HuH-7 (cell line): ENCODE measurements around the gene DMXL1.

ENCODE experiments used
- DNase-seq: peaks from one replicate; pipeline ENCODE4 v3.0.0; 2011; ENCODE audit warnings: low spot score

DMXL1 gene

DNA sequence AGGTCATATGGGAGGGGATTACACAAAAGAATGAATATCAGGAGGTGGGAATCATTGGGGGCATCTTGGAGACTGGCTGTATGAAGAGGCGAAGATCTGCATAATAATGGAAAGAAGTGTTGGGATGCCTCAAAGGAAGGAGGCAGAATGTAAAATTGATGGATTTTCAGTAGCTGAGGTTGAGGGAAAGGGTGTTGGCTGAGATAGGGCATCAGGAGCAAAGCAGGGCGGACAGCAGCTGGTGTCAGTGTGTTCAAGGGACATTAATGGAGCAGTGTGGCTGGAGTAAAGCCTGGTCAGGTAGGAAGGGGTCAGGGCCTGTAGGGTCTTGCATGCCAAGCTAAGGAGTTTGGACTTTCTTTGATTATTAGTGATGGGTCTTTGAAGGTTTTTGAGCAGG, 219.7 kb downstream of the DMXL1 start:
- DNase-seq = no peak

- no peak for DNase-seq
Measured at GRCh38 chr5:119291056-119291455, 220.2 kb downstream of the DMXL1 start.

DNA sequence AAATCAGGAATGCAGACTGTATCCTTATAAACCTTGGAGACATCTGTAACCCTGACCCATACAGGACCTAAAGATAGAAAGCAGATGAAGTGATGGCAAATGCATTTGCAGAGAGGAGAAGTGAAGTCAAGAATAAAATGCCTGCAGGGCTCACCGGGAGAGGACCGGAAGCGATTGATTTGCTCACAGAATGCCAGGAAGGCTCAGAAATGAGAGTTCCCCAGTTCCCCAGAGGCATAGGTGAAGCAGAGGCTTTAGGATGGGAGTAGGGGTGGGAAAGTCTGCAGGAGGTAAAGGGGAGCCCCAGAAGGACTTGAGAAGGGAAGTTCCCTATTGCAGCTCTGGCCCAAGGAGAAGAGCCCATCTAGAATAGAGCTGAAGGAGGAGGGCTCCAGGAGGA, 221.0 kb downstream of the DMXL1 start:
- DNase-seq = no peak

DNA sequence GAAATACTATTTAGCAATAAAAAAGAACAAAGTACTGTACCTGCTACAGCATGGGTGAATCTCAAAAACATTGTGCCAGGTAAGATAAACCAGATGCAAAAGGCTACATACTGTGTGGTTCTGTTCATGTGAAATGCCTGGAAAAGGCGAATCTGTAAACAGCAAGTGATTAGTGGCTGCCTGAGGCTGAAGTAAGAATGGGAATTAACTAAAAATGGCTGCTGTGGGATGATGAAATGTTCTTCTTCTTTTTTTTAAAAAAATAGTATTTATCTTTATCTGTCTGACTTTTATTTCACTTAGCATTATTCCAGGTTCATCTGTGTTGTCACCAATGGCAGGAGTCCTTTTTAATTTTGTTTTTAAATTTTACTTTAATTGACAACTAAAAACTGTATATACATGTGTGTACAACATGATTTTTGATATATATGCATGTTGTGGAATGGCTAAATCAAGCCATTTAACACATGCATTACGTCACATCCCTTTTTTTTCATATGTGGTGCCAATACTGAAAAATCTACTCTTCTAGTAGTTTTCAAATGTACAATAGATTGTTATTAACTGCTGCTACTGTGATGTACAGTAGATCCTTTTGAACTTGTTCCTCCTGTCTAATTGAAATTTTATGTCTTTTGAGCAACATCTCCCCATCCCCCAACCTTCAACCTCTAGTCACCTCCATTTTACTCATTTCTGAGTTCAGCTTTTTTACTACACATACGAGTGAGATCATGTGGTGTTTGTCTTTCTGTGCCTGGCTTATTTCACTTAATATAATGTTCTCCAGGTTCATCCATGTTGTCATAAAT, 222.0 kb downstream of the DMXL1 start:
- DNase-seq = no peak

DNA sequence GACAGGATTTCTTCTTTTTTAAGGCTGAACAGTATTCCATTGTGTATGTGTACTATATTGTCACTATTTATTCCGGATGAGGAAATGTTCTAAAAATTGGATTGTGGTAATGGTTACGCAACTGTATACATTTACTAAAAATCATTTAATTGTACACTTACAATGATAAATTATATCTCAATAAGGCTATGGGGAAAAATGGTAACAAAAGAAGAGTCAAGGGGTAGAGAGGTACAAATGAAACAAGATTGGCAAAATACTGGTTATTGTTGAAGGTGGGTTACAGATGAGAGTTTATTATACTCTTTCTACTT, 222.6 kb downstream of the DMXL1 start:
- DNase-seq = no peak
